Mononuclear cell (primary cell): ENCODE measurements around the gene VMO1. TPM values are rescaled to one million over a fixed set of nuclear protein-coding genes. Genes with fewer than 3 reads are reported as not detected.
"Not testable (repeated sequence)": the region's sequence is repeated elsewhere in the genome, so short reads cannot be mapped to it uniquely, and the experiment has no call there.

ENCODE experiments used
- H3K27me3 ChIP-seq: 2 replicates; pipeline ENCODE4 v1.6.0; 2011; ENCODE audit warnings: low read length, control low read depth; ENCODE audit not compliant: insufficient read depth
- H3K4me1 ChIP-seq: 2 replicates; pipeline ENCODE4 v1.5.1; 2011; ENCODE audit warnings: mild to moderate bottlenecking, low read length, control low read depth; ENCODE audit not compliant: insufficient read depth
- H3K4me3 ChIP-seq: 2 replicates; pipeline ENCODE4 v1.5.1; 2011; ENCODE audit warnings: mild to moderate bottlenecking, low read length, moderate library complexity
- H3K9me3 ChIP-seq: 2 replicates; pipeline ENCODE4 v1.5.1; 2011; ENCODE audit warnings: low read depth, mild to moderate bottlenecking, control low read depth, low read length
- total RNA-seq: library from RNA; depleted of rRNA; stranded (reverse); fragments of >200 nt; gene quantifications from one replicate; pipeline ENCODE4 v1.2.3, GENCODE V29; 2012

VMO1 gene, protein sequence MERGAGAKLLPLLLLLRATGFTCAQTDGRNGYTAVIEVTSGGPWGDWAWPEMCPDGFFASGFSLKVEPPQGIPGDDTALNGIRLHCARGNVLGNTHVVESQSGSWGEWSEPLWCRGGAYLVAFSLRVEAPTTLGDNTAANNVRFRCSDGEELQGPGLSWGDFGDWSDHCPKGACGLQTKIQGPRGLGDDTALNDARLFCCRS
- total RNA-seq = not detected

DNA sequence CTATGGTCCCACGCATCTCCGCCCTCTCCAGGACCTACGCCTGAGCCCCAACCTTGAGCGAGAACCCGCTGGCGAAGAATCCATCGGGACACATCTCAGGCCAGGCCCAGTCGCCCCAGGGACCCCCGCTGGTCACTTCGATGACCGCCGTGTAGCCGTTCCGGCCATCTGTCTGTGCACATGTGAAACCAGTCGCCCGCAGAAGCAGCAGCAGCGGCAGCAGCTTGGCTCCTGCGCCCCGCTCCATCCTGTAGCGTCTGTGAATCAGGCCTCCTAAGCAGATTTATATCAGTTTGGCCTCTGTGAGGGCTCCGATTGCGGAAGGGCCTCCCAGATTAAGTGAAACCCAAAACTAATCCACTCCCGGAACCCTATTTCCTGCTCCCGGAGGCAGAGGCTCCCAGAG lies at the start of gene VMO1:
VMO1 (minus strand) TSS at position 259 of the 406 bp plus-strand sequence; CDS start at position 247, 12 bp downstream.
- Histone ChIP-seq H3K4me1 (peaks cover 41% of the 10 kb centered on the region), H3K4me3 (no peak within 1 kb of the TSS), H3K27me3 (peaks cover 73% of the 10 kb centered on the region), H3K9me3 (no peaks in the 10 kb centered on the region)

DNA sequence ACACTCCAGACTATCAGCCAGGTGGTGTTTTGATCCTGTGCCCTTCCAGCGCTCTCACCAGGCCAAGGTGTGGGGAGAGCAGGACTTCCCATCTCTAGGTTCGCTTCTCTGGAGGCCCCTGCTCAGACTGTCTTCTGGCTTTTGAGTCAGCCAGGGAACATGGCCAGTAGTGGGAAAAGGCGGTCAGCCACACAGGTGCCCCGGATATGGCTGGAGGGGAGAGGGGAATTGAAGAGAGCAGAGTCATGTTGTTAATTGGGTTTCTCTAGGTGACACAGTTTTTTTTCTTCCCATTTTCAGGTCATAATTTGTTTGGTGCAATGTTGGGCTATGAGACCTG lies 48.5 kb upstream of the VMO1 start:
- no peaks in the 10 kb centered on the region for H3K9me3 ChIP-seq
- peaks cover 30% of the 10 kb centered on the region for H3K4me1 ChIP-seq
- H3K27me3 ChIP-seq = no peaks in the 10 kb centered on the region
- no peak overlapping the region for H3K4me3 ChIP-seq

DNA sequence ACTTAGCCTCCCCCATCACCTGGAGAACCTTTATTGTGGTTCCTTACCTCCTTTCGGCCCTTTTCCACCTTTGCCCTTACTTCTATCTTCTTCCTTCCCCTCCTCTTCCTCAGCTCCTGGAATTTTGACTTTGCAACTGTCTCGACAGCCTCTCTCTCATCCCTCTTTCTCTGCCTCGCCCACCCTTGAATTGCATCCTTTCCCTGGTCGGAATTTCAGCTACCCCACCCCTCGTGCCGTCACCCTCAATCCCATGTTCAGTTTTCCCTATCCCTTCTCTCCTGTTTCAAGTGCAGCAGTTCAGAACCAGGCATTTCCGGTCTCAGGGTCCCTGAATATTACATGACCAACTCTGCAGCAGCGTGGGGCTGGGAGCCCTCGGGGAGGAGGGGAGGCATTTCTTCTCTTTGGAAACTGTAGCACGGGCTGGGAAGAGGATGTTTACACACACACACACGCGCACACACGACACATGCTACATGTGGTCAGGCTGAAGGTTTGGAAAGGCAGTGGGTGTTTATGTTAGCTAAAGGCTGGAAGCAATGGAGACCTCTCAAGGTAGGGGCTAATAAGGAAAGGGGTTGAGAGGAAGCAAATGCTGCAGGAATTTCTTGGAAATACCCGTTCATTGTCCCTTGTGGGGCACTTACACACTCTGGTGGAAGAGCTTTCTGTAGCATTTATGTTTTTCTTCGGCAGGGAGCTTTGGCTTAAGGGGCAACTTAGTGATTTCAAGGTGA lies 47.9 kb upstream of the VMO1 start:
- peak overlapping the region; percentile 78 for H3K4me3 ChIP-seq

DNA sequence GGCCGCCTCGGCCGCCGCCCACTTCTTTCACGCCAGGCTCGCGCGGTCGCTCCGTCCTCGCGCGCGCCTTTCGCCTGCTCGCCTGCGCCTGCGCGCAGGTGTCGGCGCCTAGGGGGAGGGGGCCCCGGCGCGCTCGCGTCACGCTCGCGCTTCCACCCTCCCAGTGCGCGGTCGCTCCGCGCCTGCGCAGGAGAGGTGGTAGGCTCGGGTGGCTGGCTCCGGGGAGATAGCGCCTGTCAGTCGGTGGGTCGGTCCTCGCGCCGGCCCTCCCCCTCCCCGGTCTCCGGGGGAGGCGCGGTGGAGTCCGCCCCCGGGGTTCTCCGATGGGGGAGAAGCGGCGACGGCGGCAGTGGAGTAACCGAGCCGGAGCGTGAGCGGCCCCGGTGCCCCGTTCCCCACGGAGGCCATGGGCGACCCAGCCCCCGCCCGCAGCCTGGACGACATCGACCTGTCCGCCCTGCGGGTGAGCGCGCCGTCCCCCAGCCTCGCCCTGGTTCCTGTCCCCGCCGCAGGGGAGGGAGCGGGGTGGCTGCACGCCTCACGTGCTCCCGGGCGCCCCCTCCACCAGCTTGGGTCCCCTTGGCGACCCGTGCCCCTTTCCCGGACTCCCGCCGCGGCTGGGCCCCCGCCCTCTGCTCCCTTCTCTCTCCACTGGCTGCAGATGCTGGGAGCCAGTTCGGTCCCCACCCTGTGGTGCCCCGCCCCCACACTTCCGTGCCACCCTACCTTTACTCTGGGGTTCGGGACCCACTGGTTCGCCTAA lies 47.2 kb upstream of the VMO1 start, which contains the start of gene MINK1:
MINK1 (plus strand) TSS at position 163 of the 763 bp plus-strand sequence; CDS start at position 407, 244 bp downstream.
- Histone ChIP-seq H3K4me1 (peaks cover 30% of the 10 kb centered on the region), H3K9me3 (no peaks in the 10 kb centered on the region), H3K4me3 (peak within 1 kb of the TSS; percentile 78), H3K27me3 (no peaks in the 10 kb centered on the region)

More for the DNA sequence above, 47.9 kb upstream of the VMO1 start:
- no peaks in the 10 kb centered on the region for H3K9me3 ChIP-seq
- peaks cover 30% of the 10 kb centered on the region for H3K4me1 ChIP-seq
- no peaks in the 10 kb centered on the region for H3K27me3 ChIP-seq

DNA sequence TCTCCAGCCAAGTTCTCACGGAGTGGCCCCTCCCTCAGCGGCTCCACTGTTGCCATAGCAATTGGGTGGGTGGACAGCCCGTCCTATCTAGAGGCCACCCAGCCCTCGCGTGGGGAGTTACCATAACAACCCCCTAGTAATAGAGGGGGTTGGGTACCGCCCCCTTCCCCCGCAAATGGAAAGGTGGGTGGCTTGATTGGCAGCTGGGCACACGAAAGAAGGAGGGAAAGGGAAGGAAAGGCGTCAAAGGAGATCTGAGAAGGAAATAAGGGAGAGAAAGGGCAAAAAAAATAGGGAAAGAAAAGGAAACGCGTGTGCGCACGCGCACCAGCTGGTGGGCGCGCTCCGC lies 46.6 kb upstream of the VMO1 start:
- not testable (repeated sequence) for H3K27me3 ChIP-seq, H3K9me3 ChIP-seq
- Histone ChIP-seq H3K4me3 (peak overlapping the region; percentile 78), H3K4me1 (peaks cover 30% of the 10 kb centered on the region)

DNA sequence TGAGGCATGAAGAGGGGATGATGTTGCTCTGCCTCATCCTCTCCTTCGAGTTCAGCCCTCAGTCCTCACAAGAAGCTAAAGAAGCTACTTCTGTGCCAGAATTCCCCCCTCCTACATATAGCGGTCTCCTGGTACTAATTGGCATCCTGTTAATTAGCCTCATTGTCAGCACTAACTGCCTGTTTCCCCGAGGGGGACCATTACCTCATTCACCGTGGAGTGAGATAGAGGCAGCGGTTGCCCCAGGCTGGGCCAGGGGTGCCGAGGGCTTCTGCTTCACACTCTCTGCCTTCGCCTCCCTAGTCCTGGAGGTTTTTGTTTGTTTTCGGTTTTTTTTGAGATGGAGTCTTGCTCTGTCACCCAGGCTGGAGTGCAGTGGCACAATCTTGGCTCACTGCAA lies 41.2 kb upstream of the VMO1 start:
- Histone ChIP-seq H3K9me3 (no peaks in the 10 kb centered on the region), H3K4me3 (no peak overlapping the region), H3K4me1 (no peaks in the 10 kb centered on the region), H3K27me3 (no peaks in the 10 kb centered on the region)

DNA sequence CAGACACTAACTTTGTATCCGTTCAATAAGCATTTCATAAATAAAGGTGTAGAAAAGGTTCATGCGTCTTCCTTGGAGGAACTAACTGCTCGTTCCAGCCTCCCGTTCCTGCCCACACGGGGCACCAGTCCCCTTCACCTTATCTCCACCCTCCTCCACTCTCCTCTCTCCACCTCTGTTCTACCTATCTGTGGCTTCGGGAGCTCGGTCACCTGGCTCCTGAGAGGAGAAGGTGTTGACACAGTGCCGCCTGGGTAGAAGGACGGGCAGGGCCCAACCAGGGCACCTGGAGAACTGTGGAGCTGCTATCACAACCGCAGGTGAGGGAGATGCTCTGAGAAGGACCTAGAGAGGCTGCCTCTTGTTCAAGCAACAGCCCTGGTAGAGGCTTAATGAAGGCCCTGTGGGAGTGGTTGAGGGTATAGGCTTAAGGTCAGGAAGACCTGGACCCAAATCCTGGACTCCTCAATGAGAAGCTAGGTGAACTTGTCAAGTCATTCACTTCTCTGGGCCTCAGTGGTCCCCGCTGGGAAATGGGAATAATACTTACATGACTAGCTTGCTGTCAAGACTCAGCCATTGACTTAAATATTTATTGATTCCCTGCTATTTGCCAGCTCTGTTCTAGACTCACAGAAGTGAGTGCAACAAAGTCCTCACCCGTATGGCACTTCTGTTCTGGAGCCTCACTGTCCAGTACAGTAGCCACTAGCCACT lies 37.4 kb upstream of the VMO1 start:
- Histone ChIP-seq H3K9me3 (no peaks in the 10 kb centered on the region), H3K4me3 (no peak overlapping the region), H3K27me3 (no peaks in the 10 kb centered on the region), H3K4me1 (no peaks in the 10 kb centered on the region)

DNA sequence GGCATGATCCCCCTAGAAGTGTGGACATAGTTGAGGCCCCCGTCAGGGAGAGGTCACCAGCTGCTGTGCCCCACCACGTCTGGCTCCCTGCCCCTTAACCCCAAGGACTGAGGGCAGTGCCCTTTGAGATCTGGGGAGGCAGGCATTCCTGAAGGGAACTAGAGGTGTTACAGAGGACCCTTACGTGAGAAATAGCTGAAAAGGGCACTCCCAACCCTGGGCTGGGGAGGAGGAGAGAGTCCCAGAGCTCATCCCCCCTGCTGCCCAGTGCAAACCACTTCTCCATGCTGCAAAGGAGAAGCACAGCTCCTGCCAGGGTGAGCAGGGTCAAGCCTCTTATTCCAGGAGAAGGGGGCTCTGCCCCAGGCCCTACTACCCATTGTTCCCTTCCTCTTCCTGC lies 36.7 kb upstream of the VMO1 start:
- H3K27me3 ChIP-seq = no peaks in the 10 kb centered on the region
- H3K4me3 ChIP-seq = no peak overlapping the region
- no peaks in the 10 kb centered on the region for H3K4me1 ChIP-seq

DNA sequence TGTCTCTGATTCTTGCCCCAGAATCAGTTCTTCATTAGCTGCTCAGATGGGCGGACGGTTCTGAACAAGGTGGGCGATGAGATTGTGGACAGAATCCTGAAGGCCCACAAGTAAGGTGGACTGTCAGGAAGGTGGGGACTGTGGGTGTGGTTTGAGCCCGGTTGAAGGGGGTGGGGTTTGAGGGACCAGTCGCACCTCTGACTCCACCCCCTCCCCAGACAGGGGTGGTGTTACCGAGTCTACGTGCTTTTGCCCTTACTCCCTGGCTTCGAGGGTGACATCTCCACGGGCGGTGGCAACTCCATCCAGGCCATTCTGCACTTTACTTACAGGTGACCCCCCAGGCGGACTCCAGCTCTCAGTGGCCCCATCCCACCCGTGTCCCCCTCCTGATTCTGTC lies 32.1 kb upstream of the VMO1 start:
- no peak overlapping the region for H3K4me3 ChIP-seq
- no peaks in the 10 kb centered on the region for H3K4me1 ChIP-seq
- H3K27me3 ChIP-seq = no peaks in the 10 kb centered on the region
- H3K9me3 ChIP-seq = no peaks in the 10 kb centered on the region

More for the DNA sequence above, 36.7 kb upstream of the VMO1 start:
- H3K9me3 ChIP-seq = no peaks in the 10 kb centered on the region

DNA sequence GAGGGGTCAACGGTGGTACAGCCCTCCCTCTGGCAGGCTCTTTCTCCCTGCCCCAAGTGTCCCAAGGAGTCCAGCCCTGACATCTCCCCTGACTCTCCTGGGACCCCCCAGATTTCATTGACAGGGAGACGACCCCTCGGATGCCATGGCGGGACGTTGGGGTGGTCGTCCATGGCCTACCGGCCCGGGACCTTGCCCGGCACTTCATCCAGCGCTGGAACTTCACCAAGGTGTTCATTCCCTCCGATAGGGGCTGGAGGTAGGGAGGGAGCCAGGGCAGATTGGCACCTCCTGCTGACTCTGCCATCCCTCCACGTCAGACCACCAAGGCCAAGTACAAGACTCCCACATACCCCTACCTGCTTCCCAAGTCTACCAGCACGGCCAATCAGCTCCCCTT lies 30.7 kb upstream of the VMO1 start:
- H3K27me3 ChIP-seq = no peaks in the 10 kb centered on the region
- H3K4me1 ChIP-seq = no peaks in the 10 kb centered on the region
- no peak overlapping the region for H3K4me3 ChIP-seq
- H3K9me3 ChIP-seq = no peaks in the 10 kb centered on the region

DNA sequence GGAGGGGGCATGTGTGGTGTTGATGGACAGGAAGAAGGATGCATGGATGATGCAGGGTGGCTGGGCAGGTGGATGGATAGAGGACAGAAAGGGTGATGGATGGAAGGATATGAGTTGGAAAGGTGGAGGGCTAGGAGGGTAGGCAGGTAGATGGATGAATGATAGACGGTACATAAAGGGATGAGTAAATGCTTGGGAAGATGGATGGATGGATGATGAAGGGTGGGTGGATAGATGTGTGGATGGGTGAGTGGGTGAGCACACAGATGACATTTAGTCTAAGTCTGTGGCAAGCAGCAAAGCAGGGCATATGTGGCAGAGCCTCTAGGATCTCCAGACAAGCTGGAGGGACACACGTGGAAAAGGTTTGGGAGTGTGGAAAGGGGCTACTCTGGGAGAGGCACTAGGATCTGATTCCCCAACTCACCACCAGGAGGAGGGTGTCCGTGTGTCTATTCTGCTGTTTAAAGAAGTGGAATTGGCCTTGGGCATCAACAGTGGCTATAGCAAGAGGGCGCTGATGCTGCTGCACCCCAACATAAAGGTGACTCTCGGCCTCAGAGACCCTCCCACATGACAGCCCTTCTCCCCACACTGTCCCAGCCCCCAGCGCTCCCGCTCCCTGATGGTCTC lies 29.0 kb upstream of the VMO1 start:
- H3K9me3 ChIP-seq = no peaks in the 10 kb centered on the region
- H3K4me3 ChIP-seq = no peak overlapping the region
- H3K27me3 ChIP-seq = no peaks in the 10 kb centered on the region
- H3K4me1 ChIP-seq = no peaks in the 10 kb centered on the region

DNA sequence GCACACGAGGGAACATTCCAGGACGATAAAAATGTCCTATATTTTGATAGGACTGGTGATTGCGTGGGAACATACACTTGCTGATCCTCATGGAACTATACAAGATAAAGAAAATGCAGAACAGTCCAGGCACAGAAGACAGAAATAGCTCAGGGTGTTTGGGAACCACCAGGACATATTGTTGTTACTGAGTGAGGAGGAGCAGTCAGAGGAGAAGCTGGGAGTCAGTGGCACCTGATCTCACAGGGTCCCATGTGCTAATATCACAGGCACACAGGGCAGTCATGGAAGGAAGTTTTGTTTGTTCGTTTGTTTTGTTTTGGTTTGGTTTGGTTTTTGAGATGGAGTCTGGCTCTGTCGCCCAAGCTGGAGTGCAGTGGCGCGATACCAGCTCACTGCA lies 26.5 kb upstream of the VMO1 start:
- no peak overlapping the region for H3K4me3 ChIP-seq
- no peaks in the 10 kb centered on the region for H3K9me3 ChIP-seq
- peaks cover 7% of the 10 kb centered on the region for H3K4me1 ChIP-seq
- no peaks in the 10 kb centered on the region for H3K27me3 ChIP-seq

DNA sequence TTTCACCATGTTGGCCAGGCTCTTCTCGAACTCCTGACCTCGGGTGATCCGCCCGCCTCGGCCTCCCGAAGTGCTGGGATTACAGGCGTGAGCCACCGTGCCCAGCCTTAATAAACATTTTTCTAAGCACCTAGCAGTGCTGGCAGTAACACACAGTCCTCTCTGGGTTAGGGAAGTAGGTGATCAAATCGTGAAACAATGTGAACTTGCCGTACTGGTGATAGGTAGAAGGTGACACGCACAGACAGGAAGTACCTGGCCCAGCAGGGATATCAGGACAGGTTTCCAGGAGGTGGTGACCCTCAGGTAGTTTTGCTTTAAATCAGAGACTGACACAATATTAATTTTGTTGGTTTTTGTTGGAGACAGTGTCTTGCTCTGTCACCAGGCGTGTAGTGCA lies 25.3 kb upstream of the VMO1 start:
- Histone ChIP-seq H3K9me3 (no peaks in the 10 kb centered on the region), H3K27me3 (no peaks in the 10 kb centered on the region), H3K4me1 (peaks cover 12% of the 10 kb centered on the region), H3K4me3 (no peak overlapping the region)

DNA sequence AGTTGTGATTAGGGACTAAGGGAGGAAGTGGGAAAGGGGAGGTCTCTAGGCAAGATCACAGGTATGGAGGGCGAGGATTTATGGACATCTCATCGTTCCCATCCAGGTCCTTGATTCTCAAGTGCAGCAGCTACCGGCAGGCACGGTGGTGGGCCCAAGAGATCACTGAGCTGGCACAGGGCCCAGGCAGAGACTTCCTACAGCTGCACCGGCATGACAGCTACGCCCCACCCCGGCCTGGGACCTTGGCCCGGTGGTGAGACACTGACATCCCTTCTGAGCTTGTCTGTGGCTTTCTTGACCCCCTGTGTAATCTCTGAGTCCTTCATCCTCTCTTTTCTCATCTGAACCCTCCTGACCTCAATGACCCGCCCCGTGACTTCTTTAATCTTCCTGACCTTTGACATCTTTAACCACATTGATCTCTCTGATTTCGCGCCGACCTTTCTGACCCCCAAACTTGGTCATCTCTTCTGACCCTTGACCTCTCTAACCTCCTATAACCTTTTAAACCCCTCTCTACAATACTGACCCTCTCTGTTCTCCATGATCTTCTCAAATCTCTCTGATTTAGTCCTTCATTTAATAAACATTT lies 24.6 kb upstream of the VMO1 start:
- Histone ChIP-seq H3K4me1 (peaks cover 15% of the 10 kb centered on the region), H3K4me3 (no peak overlapping the region), H3K27me3 (peaks cover 5% of the 10 kb centered on the region), H3K9me3 (no peaks in the 10 kb centered on the region)
